ENCODE data around the gene CCT8L2. TPM values are rescaled to one million over a fixed set of nuclear protein-coding genes. Genes with fewer than 3 reads are reported as not detected.
"Not testable (repeated sequence)": the region's sequence is repeated elsewhere in the genome, so short reads cannot be mapped to it uniquely, and the experiment has no call there.

Gene CCT8L2
- total and polyA plus RNA-seq, 2 of the 8 experiments (the other 6 are each of a cell fraction or from before 2014, with no cell fraction given), result not detected

GRCh38 chr22:16559996-16560395, 32.6 kb downstream of the CCT8L2 start:
- H4K8ac ChIP-seq (ENCODE audit: extremely low read depth, insufficient read depth, low read length); H2BK15ac ChIP-seq (ENCODE audit: low read length); H2BK120ac ChIP-seq (replicated peaks; ENCODE audit: low read depth, low read length); H3K79me1 ChIP-seq (ENCODE audit: low read depth, low read length); H3K4me1 ChIP-seq (replicated peaks in 1 of 4; ENCODE audit: control insufficient read depth in 3 of 4, insufficient read depth in 4 of 4, low read length in 3 of 4); CTCF ChIA-PET (ENCODE audit: partially characterized antibody); H2AFZ ChIP-seq (ENCODE audit: low read length); H3K23me2 ChIP-seq (ENCODE audit: low read depth, low read length); H2BK5ac ChIP-seq (ENCODE audit: low read depth, low read length); DNase-seq (ENCODE audit: low read depth in 1 of 2, low spot score in 2 of 2); H3K18ac ChIP-seq (ENCODE audit: extremely low read depth, low read length); H3K56ac ChIP-seq (replicated peaks; ENCODE audit: insufficient read length, low read depth, low read length); POLR2A ChIA-PET (ENCODE audit: partially characterized antibody); H3K4me3 ChIP-seq (ENCODE audit: extremely low read depth in 1 of 4, insufficient read depth in 2 of 4, low read depth in 3 of 4, low read length in 4 of 4); H3K9ac ChIP-seq (replicated peaks in 1 of 4; ENCODE audit: extremely low read depth in 1 of 4, low read depth in 3 of 4, low read length in 3 of 4); H3K27ac ChIP-seq (ENCODE audit: low read depth, low read length); H3K14ac ChIP-seq (ENCODE audit: insufficient read length); FAIRE-seq; H2BK12ac ChIP-seq (ENCODE audit: low read depth, low read length); H4K91ac ChIP-seq (replicated peaks; ENCODE audit: insufficient read length, low read length); H3K4me2 ChIP-seq (ENCODE audit: insufficient read depth in 1 of 2, low read depth in 2 of 2, low read length in 2 of 2); H4K20me1 ChIP-seq (replicated peaks in 1 of 2; ENCODE audit: control insufficient read depth in 1 of 2, insufficient read depth in 2 of 2, low read length in 2 of 2); H3K36me3 ChIP-seq (ENCODE audit: control insufficient read depth in 2 of 4, insufficient read depth in 4 of 4, low read length in 3 of 4); H4K5ac ChIP-seq (ENCODE audit: insufficient read length, low read depth, low read length); H3K27me3 ChIP-seq (replicated peaks in 1 of 4; ENCODE audit: control insufficient read depth in 3 of 4, extremely low read depth in 1 of 4, insufficient read depth in 3 of 4, low read length in 3 of 4); H2BK20ac ChIP-seq (ENCODE audit: low read length); H3K4ac ChIP-seq (replicated peaks; ENCODE audit: insufficient read length, low read depth, low read length); H2AK5ac ChIP-seq (ENCODE audit: low read depth, low read length); H3K79me2 ChIP-seq (ENCODE audit: control insufficient read depth in 1 of 2, insufficient read depth in 2 of 2, low read length in 2 of 2); H3K23ac ChIP-seq (ENCODE audit: insufficient read length): not testable (repeated sequence)
- H3K9me3 ChIP-seq (ENCODE audit: insufficient read depth in 2 of 2, low read depth in 1 of 2, low read length in 1 of 2), result peaks cover 10 to 83% of the 10 kb centered on the region in 2 experiments; a peak in 3 of 4 replicates
- 67% methylated on average over 1 of the region's 1 CpG; no CpG with 5 or more reads in 1 of the 2 experiments for WGBS, 2 experiments (ENCODE audit: extremely low coverage in 1 of 2, insufficient coverage in 1 of 2, insufficient read length in 1 of 2, insufficient replicate concordance in 2 of 2, low coverage in 1 of 2, low lambda C conversion rate in 2 of 2, missing lambda C conversion rate in 1 of 2)

All from H1 (cell line).